DMS 273 (cell line): ENCODE data around the gene PTPRT.
A peak's percentile ranks its signal among the peaks of the same experiment; 100 is the strongest.

Source experiments
- DNase-seq: peaks from one replicate; lab custom pipeline; 2025; ENCODE audit not compliant: unreplicated experiment; lab: John Stamatoyannopoulos, UW

PTPRT gene

GRCh38 chr20:42581311-42581710 lies 608.4 kb downstream of the PTPRT start:
- no peak for DNase-seq

- no peak for DNase-seq
These were observed 613.5 kb downstream of the PTPRT start for GRCh38 chr20:42576167-42576566.

- DNase-seq = no peak
These were observed 617.2 kb downstream of the PTPRT start for GRCh38 chr20:42572320-42573016.

GRCh38 chr20:42567409-42567808 lies 622.3 kb downstream of the PTPRT start:
- no peak for DNase-seq

GRCh38 chr20:42565235-42565995 lies 624.3 kb downstream of the PTPRT start:
- DNase-seq = no peak

GRCh38 chr20:42559665-42560064 lies 630.0 kb downstream of the PTPRT start:
- no peak for DNase-seq

GRCh38 chr20:42556575-42556974 lies 633.1 kb downstream of the PTPRT start:
- DNase-seq = no peak

GRCh38 chr20:42553374-42553773 lies 636.3 kb downstream of the PTPRT start:
- DNase-seq = no peak

- DNase-seq = no peak
These were observed 640.2 kb downstream of the PTPRT start for GRCh38 chr20:42549496-42549895.

GRCh38 chr20:42544926-42545325 lies 644.8 kb downstream of the PTPRT start:
- DNase-seq = no peak

GRCh38 chr20:42532831-42533230 lies 656.9 kb downstream of the PTPRT start:
- no peak for DNase-seq

GRCh38 chr20:42531508-42531961 lies 658.2 kb downstream of the PTPRT start:
- DNase-seq = no peak

GRCh38 chr20:42530855-42531448 lies 658.8 kb downstream of the PTPRT start:
- peak; percentile 44 for DNase-seq

- no peak for DNase-seq
These were observed 659.5 kb downstream of the PTPRT start for GRCh38 chr20:42530191-42530590.

GRCh38 chr20:42524058-42524457 lies 665.6 kb downstream of the PTPRT start:
- DNase-seq = no peak

- DNase-seq = no peak
These were observed 673.0 kb downstream of the PTPRT start for GRCh38 chr20:42516692-42517091.

- DNase-seq = no peak
These were observed 679.0 kb downstream of the PTPRT start for GRCh38 chr20:42510686-42511085.

- DNase-seq = no peak
These were observed 681.8 kb downstream of the PTPRT start for GRCh38 chr20:42507874-42508273.

- DNase-seq = no peak
These were observed 683.3 kb downstream of the PTPRT start for GRCh38 chr20:42506397-42506796.

GRCh38 chr20:42502591-42502990 lies 687.1 kb downstream of the PTPRT start:
- DNase-seq = no peak

GRCh38 chr20:42496595-42496994 lies 693.1 kb downstream of the PTPRT start:
- DNase-seq = no peak

GRCh38 chr20:42494290-42494689 lies 695.4 kb downstream of the PTPRT start:
- no peak for DNase-seq
